ENCODE results near the gene VPS13A. TPM values are rescaled to one million over a fixed set of nuclear protein-coding genes. Genes with fewer than 3 reads are reported as not detected.

VPS13A gene
- total and polyA plus RNA-seq, 10 of the 15 experiments (the other 5 are each of a cell fraction or from before 2014, with no cell fraction given): 10.0 to 35.2 (median 21.1) TPM

DNA sequence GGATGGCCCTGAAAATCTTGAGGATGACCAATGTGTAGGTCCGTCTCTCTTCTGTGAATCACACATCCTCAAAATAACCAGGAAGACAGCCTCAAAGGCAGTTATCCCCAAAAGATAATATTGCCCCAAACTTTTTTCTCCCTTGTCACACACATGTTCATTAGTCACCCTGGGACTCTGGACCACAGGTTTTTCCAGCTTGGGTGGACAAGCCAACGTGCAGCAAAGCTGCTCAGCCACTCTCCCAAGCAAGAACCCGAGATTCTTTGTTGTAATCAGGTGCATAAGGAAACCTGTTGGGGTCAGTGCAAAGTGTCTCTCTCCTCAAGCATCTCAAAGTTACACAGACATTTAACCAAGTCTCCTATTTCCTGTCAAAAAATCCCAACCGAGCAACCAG is 274.2 kb downstream of the VPS13A start (continued):
- TF ChIP-seq ZNF24 (IDR thresholded peaks at IDR 0.05) (no peak), SMAD1 (IDR thresholded peaks at IDR 0.05; ENCODE audit: low read depth, partially characterized antibody) (no peak), RELA (IDR thresholded peaks at IDR 0.05; ENCODE audit: borderline replicate concordance, partially characterized antibody) (no peak), EGR1 (IDR thresholded peaks at IDR 0.05; ENCODE audit: borderline replicate concordance in 1 of 2, low read depth in 2 of 2, low read length in 2 of 2) (no peak), POU2F2 (IDR thresholded peaks at IDR 0.05; ENCODE audit: borderline replicate concordance, low read depth, low read length) (no peak), TARDBP (IDR thresholded peaks at IDR 0.05; ENCODE audit: borderline replicate concordance) (no peak)
- TF ChIP-seq, protein P1, sequence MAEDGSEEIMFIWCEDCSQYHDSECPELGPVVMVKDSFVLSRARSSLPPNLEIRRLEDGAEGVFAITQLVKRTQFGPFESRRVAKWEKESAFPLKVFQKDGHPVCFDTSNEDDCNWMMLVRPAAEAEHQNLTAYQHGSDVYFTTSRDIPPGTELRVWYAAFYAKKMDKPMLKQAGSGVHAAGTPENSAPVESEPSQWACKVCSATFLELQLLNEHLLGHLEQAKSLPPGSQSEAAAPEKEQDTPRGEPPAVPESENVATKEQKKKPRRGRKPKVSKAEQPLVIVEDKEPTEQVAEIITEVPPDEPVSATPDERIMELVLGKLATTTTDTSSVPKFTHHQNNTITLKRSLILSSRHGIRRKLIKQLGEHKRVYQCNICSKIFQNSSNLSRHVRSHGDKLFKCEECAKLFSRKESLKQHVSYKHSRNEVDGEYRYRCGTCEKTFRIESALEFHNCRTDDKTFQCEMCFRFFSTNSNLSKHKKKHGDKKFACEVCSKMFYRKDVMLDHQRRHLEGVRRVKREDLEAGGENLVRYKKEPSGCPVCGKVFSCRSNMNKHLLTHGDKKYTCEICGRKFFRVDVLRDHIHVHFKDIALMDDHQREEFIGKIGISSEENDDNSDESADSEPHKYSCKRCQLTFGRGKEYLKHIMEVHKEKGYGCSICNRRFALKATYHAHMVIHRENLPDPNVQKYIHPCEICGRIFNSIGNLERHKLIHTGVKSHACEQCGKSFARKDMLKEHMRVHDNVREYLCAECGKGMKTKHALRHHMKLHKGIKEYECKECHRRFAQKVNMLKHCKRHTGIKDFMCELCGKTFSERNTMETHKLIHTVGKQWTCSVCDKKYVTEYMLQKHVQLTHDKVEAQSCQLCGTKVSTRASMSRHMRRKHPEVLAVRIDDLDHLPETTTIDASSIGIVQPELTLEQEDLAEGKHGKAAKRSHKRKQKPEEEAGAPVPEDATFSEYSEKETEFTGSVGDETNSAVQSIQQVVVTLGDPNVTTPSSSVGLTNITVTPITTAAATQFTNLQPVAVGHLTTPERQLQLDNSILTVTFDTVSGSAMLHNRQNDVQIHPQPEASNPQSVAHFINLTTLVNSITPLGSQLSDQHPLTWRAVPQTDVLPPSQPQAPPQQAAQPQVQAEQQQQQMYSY (CRISPR knock-in tag; IDR thresholded peaks at IDR 0.05): no peak
- TF ChIP-seq, protein P2, sequence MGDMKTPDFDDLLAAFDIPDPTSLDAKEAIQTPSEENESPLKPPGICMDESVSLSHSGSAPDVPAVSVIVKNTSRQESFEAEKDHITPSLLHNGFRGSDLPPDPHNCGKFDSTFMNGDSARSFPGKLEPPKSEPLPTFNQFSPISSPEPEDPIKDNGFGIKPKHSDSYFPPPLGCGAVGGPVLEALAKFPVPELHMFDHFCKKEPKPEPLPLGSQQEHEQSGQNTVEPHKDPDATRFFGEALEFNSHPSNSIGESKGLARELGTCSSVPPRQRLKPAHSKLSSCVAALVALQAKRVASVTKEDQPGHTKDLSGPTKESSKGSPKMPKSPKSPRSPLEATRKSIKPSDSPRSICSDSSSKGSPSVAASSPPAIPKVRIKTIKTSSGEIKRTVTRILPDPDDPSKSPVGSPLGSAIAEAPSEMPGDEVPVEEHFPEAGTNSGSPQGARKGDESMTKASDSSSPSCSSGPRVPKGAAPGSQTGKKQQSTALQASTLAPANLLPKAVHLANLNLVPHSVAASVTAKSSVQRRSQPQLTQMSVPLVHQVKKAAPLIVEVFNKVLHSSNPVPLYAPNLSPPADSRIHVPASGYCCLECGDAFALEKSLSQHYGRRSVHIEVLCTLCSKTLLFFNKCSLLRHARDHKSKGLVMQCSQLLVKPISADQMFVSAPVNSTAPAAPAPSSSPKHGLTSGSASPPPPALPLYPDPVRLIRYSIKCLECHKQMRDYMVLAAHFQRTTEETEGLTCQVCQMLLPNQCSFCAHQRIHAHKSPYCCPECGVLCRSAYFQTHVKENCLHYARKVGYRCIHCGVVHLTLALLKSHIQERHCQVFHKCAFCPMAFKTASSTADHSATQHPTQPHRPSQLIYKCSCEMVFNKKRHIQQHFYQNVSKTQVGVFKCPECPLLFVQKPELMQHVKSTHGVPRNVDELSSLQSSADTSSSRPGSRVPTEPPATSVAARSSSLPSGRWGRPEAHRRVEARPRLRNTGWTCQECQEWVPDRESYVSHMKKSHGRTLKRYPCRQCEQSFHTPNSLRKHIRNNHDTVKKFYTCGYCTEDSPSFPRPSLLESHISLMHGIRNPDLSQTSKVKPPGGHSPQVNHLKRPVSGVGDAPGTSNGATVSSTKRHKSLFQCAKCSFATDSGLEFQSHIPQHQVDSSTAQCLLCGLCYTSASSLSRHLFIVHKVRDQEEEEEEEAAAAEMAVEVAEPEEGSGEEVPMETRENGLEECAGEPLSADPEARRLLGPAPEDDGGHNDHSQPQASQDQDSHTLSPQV (IDR thresholded peaks at IDR 0.05): no peak
- TF ChIP-seq, protein P3, sequence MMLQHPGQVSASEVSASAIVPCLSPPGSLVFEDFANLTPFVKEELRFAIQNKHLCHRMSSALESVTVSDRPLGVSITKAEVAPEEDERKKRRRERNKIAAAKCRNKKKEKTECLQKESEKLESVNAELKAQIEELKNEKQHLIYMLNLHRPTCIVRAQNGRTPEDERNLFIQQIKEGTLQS (IDR thresholded peaks at IDR 0.05; ENCODE audit: borderline replicate concordance, extremely low read depth, low read depth, low read length): no peak
- TF ChIP-seq, protein P4, sequence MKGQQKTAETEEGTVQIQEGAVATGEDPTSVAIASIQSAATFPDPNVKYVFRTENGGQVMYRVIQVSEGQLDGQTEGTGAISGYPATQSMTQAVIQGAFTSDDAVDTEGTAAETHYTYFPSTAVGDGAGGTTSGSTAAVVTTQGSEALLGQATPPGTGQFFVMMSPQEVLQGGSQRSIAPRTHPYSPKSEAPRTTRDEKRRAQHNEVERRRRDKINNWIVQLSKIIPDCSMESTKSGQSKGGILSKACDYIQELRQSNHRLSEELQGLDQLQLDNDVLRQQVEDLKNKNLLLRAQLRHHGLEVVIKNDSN (IDR thresholded peaks at IDR 0.05; ENCODE audit: borderline replicate concordance, extremely low read length, insufficient read depth, low read depth, low read length): no peak
